ENCODE results near the gene DEFB126. TPM values are rescaled to one million over a fixed set of nuclear protein-coding genes. Genes with fewer than 3 reads are reported as not detected.
A peak's percentile ranks its signal among the peaks of the same experiment; 100 is the strongest.
"Not testable (repeated sequence)": the region's sequence is repeated elsewhere in the genome, so short reads cannot be mapped to it uniquely, and the experiment has no call there.

DEFB126 gene, protein sequence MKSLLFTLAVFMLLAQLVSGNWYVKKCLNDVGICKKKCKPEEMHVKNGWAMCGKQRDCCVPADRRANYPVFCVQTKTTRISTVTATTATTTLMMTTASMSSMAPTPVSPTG
- total RNA-seq (2022) (not detected in 2 replicates), Bru-seq, nascent RNA (percentile 23 among the genes with signal in this experiment), BruChase-seq, experiment 1, labeled RNA remaining after a 2-hour chase (not detected), BruChase-seq, experiment 2, labeled RNA remaining after a 6-hour chase (not detected)
- long read RNA-seq = 0 reads

DNA sequence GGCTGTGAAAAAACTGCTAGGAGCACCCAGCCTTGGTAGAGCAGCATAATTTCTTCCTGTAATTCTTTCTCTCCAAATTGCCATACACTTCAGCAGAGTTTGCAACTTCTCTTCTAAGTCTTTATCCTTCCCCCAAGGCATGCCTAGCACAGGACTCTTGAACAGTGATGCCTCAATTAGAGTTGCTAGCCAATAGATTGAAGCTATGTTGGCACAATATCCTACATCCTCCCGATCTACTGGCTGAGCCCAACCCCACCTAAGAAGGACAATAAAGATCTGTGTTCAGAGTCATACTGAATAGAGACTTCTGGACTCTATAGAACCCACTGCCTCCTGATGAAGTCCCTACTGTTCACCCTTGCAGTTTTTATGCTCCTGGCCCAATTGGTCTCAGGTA lies at the start of gene DEFB126:
Gene DEFB126, plus strand, starts transcription at position 301 of the 400 bp plus-strand sequence. Its CDS starts 39 bp downstream, at position 340.
- ChIA-PET POLR2A (no interaction called here), CTCF (no interaction called here)
- no peak for DNase-seq
- Mint-ChIP-seq H3K27me3 (ENCODE audit: insufficient read depth, unreplicated experiment) (peaks cover 22% of the 10 kb centered on the region), H3K4me3 (ENCODE audit: unreplicated experiment) (no peak within 1 kb of the TSS), H3K9me3 (ENCODE audit: unreplicated experiment) (peaks cover 9% of the 10 kb centered on the region), H3K27ac (ENCODE audit: unreplicated experiment) (no peak within 1 kb of the TSS), H3K4me1 (ENCODE audit: low read depth, unreplicated experiment) (no peaks in the 10 kb centered on the region), H3K36me3 (ENCODE audit: insufficient read depth, unreplicated experiment) (no peaks in the 10 kb centered on the region)
- no peaks in the 10 kb centered on the region for H3K36me3 ChIP-seq (ENCODE audit: control insufficient read depth, insufficient read depth, low read length)
- peaks cover 6% of the 10 kb centered on the region; the same call in 1 of the 2 replicates for H3K9me3 ChIP-seq
- H3K4me3 ChIP-seq (ENCODE audit: low read depth, low read length) = no peak within 1 kb of the TSS
- intact Hi-C loops (cut with micrococcal nuclease; ENCODE audit: unreplicated experiment) = no loop called here
- H3K27me3 ChIP-seq (replicated peaks; ENCODE audit: control insufficient read depth, insufficient read depth, low read length) = peaks cover 1% of the 10 kb centered on the region
- no TSS peak for BruUV-seq (replicated peaks)
- H3K4me1 ChIP-seq = no peaks in the 10 kb centered on the region
- TF ChIP-seq, protein P1, sequence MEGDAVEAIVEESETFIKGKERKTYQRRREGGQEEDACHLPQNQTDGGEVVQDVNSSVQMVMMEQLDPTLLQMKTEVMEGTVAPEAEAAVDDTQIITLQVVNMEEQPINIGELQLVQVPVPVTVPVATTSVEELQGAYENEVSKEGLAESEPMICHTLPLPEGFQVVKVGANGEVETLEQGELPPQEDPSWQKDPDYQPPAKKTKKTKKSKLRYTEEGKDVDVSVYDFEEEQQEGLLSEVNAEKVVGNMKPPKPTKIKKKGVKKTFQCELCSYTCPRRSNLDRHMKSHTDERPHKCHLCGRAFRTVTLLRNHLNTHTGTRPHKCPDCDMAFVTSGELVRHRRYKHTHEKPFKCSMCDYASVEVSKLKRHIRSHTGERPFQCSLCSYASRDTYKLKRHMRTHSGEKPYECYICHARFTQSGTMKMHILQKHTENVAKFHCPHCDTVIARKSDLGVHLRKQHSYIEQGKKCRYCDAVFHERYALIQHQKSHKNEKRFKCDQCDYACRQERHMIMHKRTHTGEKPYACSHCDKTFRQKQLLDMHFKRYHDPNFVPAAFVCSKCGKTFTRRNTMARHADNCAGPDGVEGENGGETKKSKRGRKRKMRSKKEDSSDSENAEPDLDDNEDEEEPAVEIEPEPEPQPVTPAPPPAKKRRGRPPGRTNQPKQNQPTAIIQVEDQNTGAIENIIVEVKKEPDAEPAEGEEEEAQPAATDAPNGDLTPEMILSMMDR (IDR thresholded peaks at IDR 0.05; ENCODE audit: insufficient read depth in 1 of 2, low read depth in 1 of 2, low read length in 1 of 2, severe bottlenecking in 1 of 2, unreplicated experiment in 1 of 2) = no peak

DNA sequence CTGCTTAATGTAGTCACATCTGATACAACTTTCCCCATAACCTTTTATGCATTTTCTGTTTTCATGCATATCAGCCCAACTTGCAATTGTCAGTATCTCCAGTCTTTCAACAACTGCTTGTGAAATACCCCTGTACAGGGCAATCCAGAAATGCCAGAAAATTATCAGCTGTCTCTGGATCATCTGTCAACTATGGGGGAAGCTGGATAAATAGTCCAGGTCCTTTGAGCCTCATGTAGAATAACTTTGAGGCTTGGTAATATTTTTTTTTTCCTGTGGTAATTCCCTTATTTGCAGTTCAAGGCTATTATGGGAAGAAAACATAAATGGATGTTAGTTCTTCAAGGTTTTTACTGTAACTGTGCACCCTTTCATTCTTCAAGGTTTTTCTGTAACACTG lies 48.7 kb upstream of the DEFB126 start:
- H3K4me1 ChIP-seq = no peaks in the 10 kb centered on the region
- peaks cover 18% of the 10 kb centered on the region for H3K9me3 Mint-ChIP-seq (ENCODE audit: unreplicated experiment)
- no peaks in the 10 kb centered on the region; the same call in 1 of the 2 replicates for H3K27me3 ChIP-seq (replicated peaks; ENCODE audit: control insufficient read depth, insufficient read depth, low read length)
- no peak overlapping the region for H3K27ac Mint-ChIP-seq (ENCODE audit: unreplicated experiment)
- intact Hi-C loops (cut with micrococcal nuclease; ENCODE audit: unreplicated experiment) = no loop called here
- CTCF ChIA-PET = no interaction called here
- no peaks in the 10 kb centered on the region for H3K4me1 Mint-ChIP-seq (ENCODE audit: low read depth, unreplicated experiment)
- no peaks in the 10 kb centered on the region for H3K36me3 Mint-ChIP-seq (ENCODE audit: insufficient read depth, unreplicated experiment)
- no peak overlapping the region for H3K4me3 ChIP-seq (ENCODE audit: low read depth, low read length)
- POLR2A ChIA-PET = no interaction called here
- H3K4me3 Mint-ChIP-seq (ENCODE audit: unreplicated experiment) = no peak overlapping the region
- DNase-seq = no peak
- no peaks in the 10 kb centered on the region for H3K36me3 ChIP-seq (ENCODE audit: control insufficient read depth, insufficient read depth, low read length)
- TF ChIP-seq, protein P1 (IDR thresholded peaks at IDR 0.05; ENCODE audit: insufficient read depth in 1 of 2, low read depth in 1 of 2, low read length in 1 of 2, severe bottlenecking in 1 of 2, unreplicated experiment in 1 of 2) = no peak
- no TSS peak for BruUV-seq (replicated peaks)
- peaks cover 16% of the 10 kb centered on the region for H3K27me3 Mint-ChIP-seq (ENCODE audit: insufficient read depth, unreplicated experiment)
- peaks cover 15% of the 10 kb centered on the region for H3K9me3 ChIP-seq

DNA sequence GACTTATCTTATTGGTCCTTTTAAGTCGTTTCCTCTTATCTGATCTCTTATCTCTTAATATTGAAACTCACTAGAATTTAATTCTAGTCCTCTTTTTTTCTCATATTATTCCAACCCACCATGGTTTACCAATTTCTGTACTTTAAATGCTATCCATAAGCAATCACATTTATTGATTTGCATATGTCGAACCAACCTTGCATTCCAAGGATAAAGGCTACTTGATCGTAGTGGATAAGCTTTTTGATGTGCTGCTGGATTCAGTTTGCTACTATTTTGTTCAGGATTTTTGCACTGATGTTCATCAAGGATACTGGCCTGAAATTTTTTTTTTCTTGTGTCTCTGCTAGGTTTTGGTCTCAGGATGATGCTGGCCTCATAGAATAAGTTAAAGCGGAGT lies 47.2 kb upstream of the DEFB126 start:
- peaks cover 18% of the 10 kb centered on the region for H3K9me3 Mint-ChIP-seq (ENCODE audit: unreplicated experiment)
- POLR2A ChIA-PET = no interaction called here
- no peaks in the 10 kb centered on the region for H3K36me3 Mint-ChIP-seq (ENCODE audit: insufficient read depth, unreplicated experiment)
- H3K36me3 ChIP-seq (ENCODE audit: control insufficient read depth, insufficient read depth, low read length) = no peaks in the 10 kb centered on the region
- no peak overlapping the region for H3K4me3 Mint-ChIP-seq (ENCODE audit: unreplicated experiment)
- H3K4me3 ChIP-seq (ENCODE audit: low read depth, low read length) = no peak overlapping the region
- TF ChIP-seq, protein P1 (IDR thresholded peaks at IDR 0.05; ENCODE audit: insufficient read depth in 1 of 2, low read depth in 1 of 2, low read length in 1 of 2, severe bottlenecking in 1 of 2, unreplicated experiment in 1 of 2) = no peak
- H3K4me1 Mint-ChIP-seq (ENCODE audit: low read depth, unreplicated experiment) = no peaks in the 10 kb centered on the region
- peaks cover 15% of the 10 kb centered on the region for H3K9me3 ChIP-seq
- CTCF ChIA-PET = no interaction called here
- no peaks in the 10 kb centered on the region for H3K4me1 ChIP-seq
- BruUV-seq (replicated peaks) = no TSS peak
- intact Hi-C loops (cut with micrococcal nuclease; ENCODE audit: unreplicated experiment) = no loop called here
- H3K27me3 ChIP-seq (replicated peaks; ENCODE audit: control insufficient read depth, insufficient read depth, low read length) = no peaks in the 10 kb centered on the region; the same call in 1 of the 2 replicates
- no peak overlapping the region for H3K27ac Mint-ChIP-seq (ENCODE audit: unreplicated experiment)
- no peak for DNase-seq
- H3K27me3 Mint-ChIP-seq (ENCODE audit: insufficient read depth, unreplicated experiment) = peaks cover 16% of the 10 kb centered on the region

DNA sequence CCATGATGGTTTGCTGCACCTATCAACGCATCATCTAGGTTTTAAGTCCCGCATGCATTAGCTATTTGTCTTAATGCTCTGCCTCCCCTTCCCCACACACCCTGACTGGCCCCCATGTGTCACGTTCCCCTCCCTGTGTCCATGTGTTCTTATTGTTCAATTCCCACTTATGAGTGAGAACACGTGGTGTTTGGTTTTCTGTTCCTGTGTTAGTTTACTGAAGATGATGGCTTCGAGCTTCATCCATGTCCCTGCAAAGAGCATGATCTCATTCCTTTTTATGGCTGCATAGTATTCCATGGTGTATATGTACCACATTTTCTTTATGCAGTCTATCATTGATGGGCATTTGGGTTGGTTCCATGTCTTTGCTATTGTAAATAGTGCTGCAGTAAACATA lies 44.7 kb upstream of the DEFB126 start:
- H3K4me3 Mint-ChIP-seq (ENCODE audit: unreplicated experiment); CTCF ChIA-PET; H3K4me1 ChIP-seq; H3K36me3 ChIP-seq (ENCODE audit: control insufficient read depth, insufficient read depth, low read length); DNase-seq; H3K4me1 Mint-ChIP-seq (ENCODE audit: low read depth, unreplicated experiment); POLR2A ChIA-PET; H3K27ac Mint-ChIP-seq (ENCODE audit: unreplicated experiment); H3K36me3 Mint-ChIP-seq (ENCODE audit: insufficient read depth, unreplicated experiment); BruUV-seq (replicated peaks); H3K27me3 ChIP-seq (replicated peaks; ENCODE audit: control insufficient read depth, insufficient read depth, low read length); H3K4me3 ChIP-seq (ENCODE audit: low read depth, low read length); intact Hi-C loops (cut with micrococcal nuclease; ENCODE audit: unreplicated experiment): not testable (repeated sequence)
- H3K9me3 ChIP-seq = peaks cover 15% of the 10 kb centered on the region
- peaks cover 16% of the 10 kb centered on the region for H3K27me3 Mint-ChIP-seq (ENCODE audit: insufficient read depth, unreplicated experiment)
- peaks cover 18% of the 10 kb centered on the region for H3K9me3 Mint-ChIP-seq (ENCODE audit: unreplicated experiment)

Measured in Caco-2 (cell line).